Fibroblast of lung (primary cell): Measurements from ENCODE around the gene HACE1. TPM values are rescaled to one million over a fixed set of nuclear protein-coding genes. Genes with fewer than 3 reads are reported as not detected.

ENCODE experiments used
- DNase-seq, 2 donors: peaks; one replicate each; pipeline versions ENCODE4 v3.0.0 to v3.0.0-alpha.2; 2010; ENCODE audit warnings: low read depth in 2 of 2
- H2AFZ ChIP-seq: 2 replicates; pipeline ENCODE4 v1.5.1; 2012; ENCODE audit warnings: low read length, control low read depth, inconsistent platforms
- H3K27ac ChIP-seq: 2 replicates; pipeline ENCODE4 v1.5.1; 2011; ENCODE audit warnings: low read length, control low read depth; ENCODE audit not compliant: insufficient read depth
- H3K27me3 ChIP-seq: 2 replicates; pipeline ENCODE4 v1.5.1; 2011; ENCODE audit warnings: mild to moderate bottlenecking, low read length; ENCODE audit not compliant: control insufficient read depth, insufficient read depth
- H3K36me3 ChIP-seq: 2 replicates; pipeline ENCODE4 v1.5.1; 2011; ENCODE audit warnings: low read length; ENCODE audit not compliant: control insufficient read depth, insufficient read depth
- H3K4me1 ChIP-seq: 2 replicates; pipeline ENCODE4 v1.5.1; 2011; ENCODE audit warnings: low read length; ENCODE audit not compliant: control insufficient read depth, insufficient read depth; ENCODE audit errors: extremely low read depth
- H3K4me2 ChIP-seq: 2 replicates; pipeline ENCODE4 v1.5.1; 2011; ENCODE audit warnings: low read length, control low read depth; ENCODE audit not compliant: insufficient read depth; ENCODE audit errors: extremely low read depth
- H3K4me3 ChIP-seq, 4 experiments: fragments of 200-600 bp in 1 of 4; sonication (generic) in 1 of 4; replicated peaks in 1 of 4; 2 replicates each; pipeline ENCODE4 v1.5.1; 2011 to 2016; ENCODE audit warnings: low read length in 4 of 4, low read depth in 3 of 4, mild to moderate bottlenecking in 3 of 4, control low read depth in 2 of 4, inconsistent platforms in 1 of 4, mixed read lengths in 1 of 4; ENCODE audit not compliant: insufficient read depth in 1 of 4; ENCODE audit errors: control extremely low read depth in 1 of 4
- H3K79me2 ChIP-seq: 2 replicates; pipeline ENCODE4 v1.5.1; 2012; ENCODE audit warnings: mild to moderate bottlenecking, low read length, inconsistent platforms; ENCODE audit not compliant: control insufficient read depth, insufficient read depth
- H3K9ac ChIP-seq: 2 replicates; pipeline ENCODE4 v1.5.1; 2011; ENCODE audit warnings: mild to moderate bottlenecking, low read length, control low read depth; ENCODE audit not compliant: insufficient read depth
- H3K9me3 ChIP-seq: 2 replicates; pipeline ENCODE4 v1.5.1; 2012; ENCODE audit warnings: low read depth, low read length; ENCODE audit not compliant: control insufficient read depth, insufficient read depth
- H4K20me1 ChIP-seq: 2 replicates; pipeline ENCODE4 v1.5.1; 2011; ENCODE audit warnings: low read length; ENCODE audit not compliant: control insufficient read depth, insufficient read depth; ENCODE audit errors: extremely low read depth
- CTCF ChIP-seq, 2 donors: IDR thresholded peaks in 1 of 2; conservative IDR thresholded peaks in 1 of 2; 1 replicate in 1 of 2; 2 replicates in 1 of 2; pipeline ENCODE4 v1.5.1; 2011 to 2012; ENCODE audit warnings: low read length in 2 of 2, control low read depth in 1 of 2, inconsistent platforms in 1 of 2, low read depth in 1 of 2, mild to moderate bottlenecking in 1 of 2
- EZH2 ChIP-seq: IDR thresholded peaks from 2 replicates; pipeline ENCODE4 v1.5.1; 2012; ENCODE audit warnings: low read length, control low read depth, mild to moderate bottlenecking; ENCODE audit errors: missing control alignments
- polyA plus RNA-seq, 2 donors: library from polyadenylated mRNA; depleted of rRNA in 1 of 2; stranded (reverse) in 1 of 2; unstranded in 1 of 2; fragments of >200 nt; gene quantifications; 2 replicates each; pipeline ENCODE4 v1.2.1, GENCODE V29; 2011 to 2012; ENCODE audit warnings: missing spikeins in 1 of 2
- total RNA-seq: library from RNA; depleted of rRNA; stranded (reverse); fragments of >200 nt; gene quantifications from 2 replicates; pipeline ENCODE4 v1.2.1, GENCODE V29; 2014

The HACE1 gene
- total and polyA plus RNA-seq, 2 donors (not counting 1 experiment from before 2014, with no cell fraction given), result 10.8 to 26.3 TPM

- no peaks in the 10 kb centered on the region for H3K27me3 ChIP-seq
- no peaks in the 10 kb centered on the region for H3K9me3 ChIP-seq
- H3K27ac ChIP-seq, result no peak overlapping the region
- H3K4me2 ChIP-seq, result no peak overlapping the region
- H2AFZ ChIP-seq, result no peak overlapping the region
- no peaks in the 10 kb centered on the region for H3K36me3 ChIP-seq
- H3K4me1 ChIP-seq, result no peaks in the 10 kb centered on the region
- no peak for DNase-seq
- TF ChIP-seq EZH2 (no peak), CTCF (conservative IDR thresholded peaks at IDR 0.05 in 1 of 2, IDR thresholded peaks at IDR 0.05 in 1 of 2; ENCODE audit: low read depth in 1 of 2, low read length in 2 of 2) (no peak)
- H3K9ac ChIP-seq, result no peak overlapping the region
- no peaks in the 10 kb centered on the region for H4K20me1 ChIP-seq
- no peak overlapping the region for H3K4me3 ChIP-seq
- H3K79me2 ChIP-seq, result no peaks in the 10 kb centered on the region
Measured at GRCh38 chr6:104699593-104700329, 160.0 kb downstream of the HACE1 start.

- H3K4me1 ChIP-seq, result no peaks in the 10 kb centered on the region
- H3K79me2 ChIP-seq, result no peaks in the 10 kb centered on the region
- no peaks in the 10 kb centered on the region for H3K9me3 ChIP-seq
- no peak for DNase-seq
- H3K4me2 ChIP-seq, result no peak overlapping the region
- no peaks in the 10 kb centered on the region for H3K27me3 ChIP-seq
- no peak overlapping the region for H3K9ac ChIP-seq
- H3K27ac ChIP-seq, result no peak overlapping the region
- no peaks in the 10 kb centered on the region for H3K36me3 ChIP-seq
- TF ChIP-seq EZH2 (no peak), CTCF (conservative IDR thresholded peaks at IDR 0.05 in 1 of 2, IDR thresholded peaks at IDR 0.05 in 1 of 2; ENCODE audit: low read depth in 1 of 2, low read length in 2 of 2) (no peak)
- H3K4me3 ChIP-seq, result no peak overlapping the region
- H4K20me1 ChIP-seq, result no peaks in the 10 kb centered on the region
- no peak overlapping the region for H2AFZ ChIP-seq
Measured at GRCh38 chr6:104698979-104699378, 160.7 kb downstream of the HACE1 start.

- H3K4me1 ChIP-seq, result no peaks in the 10 kb centered on the region
- no peaks in the 10 kb centered on the region for H3K9me3 ChIP-seq
- H3K27me3 ChIP-seq, result no peaks in the 10 kb centered on the region
- no peak overlapping the region for H3K4me3 ChIP-seq
- TF ChIP-seq EZH2, result no peak
- TF ChIP-seq CTCF (conservative IDR thresholded peaks at IDR 0.05 in 1 of 2, IDR thresholded peaks at IDR 0.05 in 1 of 2; ENCODE audit: low read depth in 1 of 2, low read length in 2 of 2), result no peak
- no peak overlapping the region for H3K4me2 ChIP-seq
- no peak overlapping the region for H2AFZ ChIP-seq
- H3K79me2 ChIP-seq, result no peaks in the 10 kb centered on the region
- H3K36me3 ChIP-seq, result no peaks in the 10 kb centered on the region
- no peak overlapping the region for H3K27ac ChIP-seq
- no peak overlapping the region for H3K9ac ChIP-seq
- no peak for DNase-seq
- H4K20me1 ChIP-seq, result no peaks in the 10 kb centered on the region
Measured at GRCh38 chr6:104692008-104692407, 167.7 kb downstream of the HACE1 start.
